GM12872 (cell line): ENCODE data around the gene ADAMTSL3.

Experiments used
- CTCF ChIP-seq: IDR thresholded peaks from 3 replicates; pipeline ENCODE4 v1.5.1; 2011; ENCODE audit warnings: low read depth, mild to moderate bottlenecking, low read length, moderate library complexity; ENCODE audit not compliant: insufficient read depth

Gene ADAMTSL3

DNA sequence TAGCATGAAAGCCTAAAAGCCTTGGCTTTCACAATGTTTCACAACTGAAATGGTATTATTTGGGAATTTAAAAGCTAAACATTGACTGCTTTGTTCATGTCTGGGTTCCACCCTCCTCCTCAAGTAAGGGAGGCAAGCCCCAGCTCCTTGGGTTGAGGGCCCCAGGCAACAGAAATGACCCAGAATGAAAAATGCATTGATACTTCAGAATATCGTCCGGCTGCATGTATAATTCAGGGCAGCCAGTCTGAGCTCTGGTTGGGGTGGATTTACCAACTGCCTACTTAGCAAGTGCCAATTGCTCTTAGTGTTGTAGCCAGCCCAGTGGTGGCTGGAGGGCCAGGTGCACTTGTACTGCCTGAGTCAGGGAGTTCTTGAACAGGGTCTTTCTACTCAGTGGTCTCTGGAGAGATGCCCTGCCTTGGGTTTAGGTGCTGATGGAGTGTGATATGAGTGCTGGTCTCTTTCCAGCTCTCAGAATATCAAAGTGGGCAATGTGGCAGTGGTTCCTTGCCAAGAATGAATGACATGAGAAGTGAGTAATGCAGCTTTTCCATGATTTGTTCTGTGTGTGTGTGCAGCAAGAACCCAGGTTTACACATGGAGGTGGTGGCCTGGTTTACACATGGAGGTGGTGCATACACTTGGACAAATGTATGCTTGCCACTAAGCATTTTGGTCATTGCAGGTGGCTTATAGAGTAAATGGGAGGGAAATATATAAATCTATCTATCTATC is 40.9 kb upstream of the ADAMTSL3 start:
- no peak for TF ChIP-seq CTCF

- no peak for TF ChIP-seq CTCF
Measured at GRCh38 chr15:83613714-83614113, 40.2 kb upstream of the ADAMTSL3 start.

- TF ChIP-seq CTCF: no peak
Measured at GRCh38 chr15:83616840-83617239, 37.1 kb upstream of the ADAMTSL3 start.

DNA sequence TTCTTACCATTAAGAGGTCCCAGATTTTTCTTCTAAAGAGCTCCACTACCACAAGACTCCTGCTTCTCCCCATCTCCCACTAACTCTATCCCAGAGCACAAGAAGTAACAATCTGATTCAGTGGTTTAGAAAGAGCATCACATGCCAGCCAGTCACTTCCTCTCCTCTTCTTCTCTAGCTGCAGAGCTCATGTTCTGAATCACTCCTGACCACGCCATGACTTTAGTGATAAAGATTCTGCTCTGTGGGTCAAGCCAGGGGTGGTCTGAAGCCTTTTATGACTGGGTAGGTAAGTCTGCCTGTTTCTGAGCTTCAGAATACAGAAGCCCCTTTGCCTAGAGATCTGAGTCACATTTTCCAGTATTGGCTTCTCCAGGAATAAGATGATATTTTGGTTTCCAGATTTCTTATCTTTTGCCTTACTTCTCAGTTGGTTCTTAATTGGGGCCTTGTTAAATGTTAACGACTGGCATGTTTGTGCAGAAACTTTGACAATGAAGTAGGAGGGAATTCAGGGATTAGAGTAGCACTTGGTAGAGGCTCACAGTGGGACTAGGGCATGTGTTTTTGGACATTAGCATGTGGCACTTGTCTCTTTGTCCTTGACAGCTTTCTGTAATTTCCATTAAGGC is 27.6 kb upstream of the ADAMTSL3 start:
- no peak for TF ChIP-seq CTCF

DNA sequence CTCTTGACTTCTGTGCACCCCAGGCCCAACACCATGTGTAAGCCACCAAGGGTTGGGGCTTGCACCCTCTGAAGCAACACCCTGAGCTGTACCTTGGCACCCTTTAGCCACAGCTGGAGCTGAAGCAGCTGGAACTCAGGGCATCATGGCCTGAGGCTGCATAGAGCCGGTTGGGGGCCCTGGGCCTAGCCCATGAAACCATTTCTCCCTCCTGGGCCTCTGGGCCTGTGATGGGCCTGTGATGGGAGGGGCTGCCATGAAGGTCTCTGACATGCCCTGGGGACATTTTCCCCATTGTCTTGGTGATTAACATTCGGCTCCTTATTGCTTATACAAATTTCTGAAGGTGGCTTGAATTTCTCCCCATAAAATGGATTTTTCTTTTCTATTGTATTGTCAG is 22.4 kb upstream of the ADAMTSL3 start:
- no peak for TF ChIP-seq CTCF

GRCh38 chr15:83643201-83643600 is 10.7 kb upstream of the ADAMTSL3 start:
- TF ChIP-seq CTCF: no peak

DNA sequence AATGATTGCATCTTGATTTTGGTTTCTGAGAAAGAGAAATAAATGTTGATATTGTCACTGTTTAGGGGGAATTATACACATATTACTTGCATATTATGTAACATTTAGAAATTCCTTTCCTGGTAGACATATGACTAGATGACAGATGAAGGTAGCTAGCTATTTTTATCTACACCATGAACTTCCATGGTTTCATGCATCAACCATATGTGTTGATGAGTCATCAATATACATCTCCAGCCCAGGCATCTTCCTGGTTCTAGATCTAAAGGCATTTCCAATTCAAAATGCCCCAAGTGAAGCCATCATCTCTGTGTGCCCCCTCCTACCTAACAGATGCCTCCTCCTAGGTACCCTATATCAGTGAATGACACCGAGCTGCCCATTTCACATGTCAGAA is 9.5 kb upstream of the ADAMTSL3 start:
- no peak for TF ChIP-seq CTCF
